Mesenchymal stem cell (in vitro differentiated cells and primary cell): ENCODE results near the gene OR11A1.

Experiments
- DNase-seq: peaks from one replicate; pipeline ENCODE4 v3.0.0-alpha.2; 2013
- H2AFZ ChIP-seq: one replicate; pipeline ENCODE4 v1.6.1; 2013; ENCODE audit warnings: low read depth, mild to moderate bottlenecking, control low read depth, inconsistent platforms, low read length, moderate library complexity
- H2AK5ac ChIP-seq: 2 replicates; pipeline ENCODE4 v1.6.1; 2013; ENCODE audit warnings: low read length, moderate library complexity, mild to moderate bottlenecking, inconsistent platforms; ENCODE audit not compliant: severe bottlenecking
- H2BK120ac ChIP-seq: one replicate; pipeline ENCODE4 v1.6.1; 2013; ENCODE audit warnings: low read depth, mild to moderate bottlenecking, inconsistent platforms, low read length, moderate library complexity
- H2BK12ac ChIP-seq, 2 experiments: one replicate each; pipeline ENCODE4 v1.6.1; 2013; ENCODE audit warnings: inconsistent platforms in 2 of 2, low read length in 2 of 2, mild to moderate bottlenecking in 2 of 2, moderate library complexity in 2 of 2, control low read depth in 1 of 2
- H2BK15ac ChIP-seq: one replicate; pipeline ENCODE4 v1.6.1; 2013; ENCODE audit warnings: mild to moderate bottlenecking, low read depth, inconsistent platforms; ENCODE audit not compliant: poor library complexity, severe bottlenecking
- H2BK5ac ChIP-seq: 2 replicates; pipeline ENCODE4 v1.6.1; 2013; ENCODE audit warnings: low read depth, mild to moderate bottlenecking, low read length, control low read depth, inconsistent platforms; ENCODE audit not compliant: poor library complexity, severe bottlenecking
- H3K14ac ChIP-seq, 2 experiments: one replicate each; pipeline ENCODE4 v1.6.1; 2013; ENCODE audit warnings: inconsistent platforms in 2 of 2, low read length in 2 of 2, control low read depth in 1 of 2, mild to moderate bottlenecking in 1 of 2, moderate library complexity in 1 of 2
- H3K18ac ChIP-seq, 2 experiments: one replicate each; pipeline ENCODE4 v1.6.1; 2013; ENCODE audit warnings: inconsistent platforms in 2 of 2, low read length in 2 of 2, control low read depth in 1 of 2, low read depth in 1 of 2, mild to moderate bottlenecking in 1 of 2
- H3K23ac ChIP-seq, 2 experiments: one replicate each; pipeline ENCODE4 v1.6.1; 2013; ENCODE audit warnings: inconsistent platforms in 2 of 2, low read length in 2 of 2, mild to moderate bottlenecking in 2 of 2, moderate library complexity in 2 of 2, control low read depth in 1 of 2
- H3K27ac ChIP-seq: 2 replicates; pipeline ENCODE4 v1.5.1; 2013; ENCODE audit warnings: mild to moderate bottlenecking, moderate library complexity, low read length, control low read depth, inconsistent platforms; ENCODE audit not compliant: poor library complexity, severe bottlenecking
- H3K27me3 ChIP-seq, 2 experiments: 2 replicates each; pipeline versions ENCODE4 v1.6.1 to v1.7.0; 2013; ENCODE audit warnings: low read length in 2 of 2, mild to moderate bottlenecking in 2 of 2, moderate library complexity in 2 of 2, control low read depth in 1 of 2, inconsistent platforms in 1 of 2; ENCODE audit not compliant: control insufficient read depth in 1 of 2, insufficient read depth in 1 of 2
- H3K36me3 ChIP-seq, 2 experiments: 2 replicates each; pipeline versions ENCODE4 v1.6.1 to v1.7.0; 2013; ENCODE audit warnings: low read length in 2 of 2, control low read depth in 1 of 2, inconsistent platforms in 1 of 2, low read depth in 1 of 2, mild to moderate bottlenecking in 1 of 2; ENCODE audit not compliant: insufficient read depth in 2 of 2, control insufficient read depth in 1 of 2
- H3K4ac ChIP-seq, 2 experiments: one replicate each; pipeline ENCODE4 v1.6.1; 2013; ENCODE audit warnings: inconsistent platforms in 2 of 2, low read length in 2 of 2, mild to moderate bottlenecking in 2 of 2, moderate library complexity in 2 of 2, control low read depth in 1 of 2, low read depth in 1 of 2
- H3K4me1 ChIP-seq: 2 replicates; pipeline ENCODE4 v1.6.1; 2013; ENCODE audit warnings: low read depth, low read length, control low read depth; ENCODE audit not compliant: control insufficient read depth, insufficient read depth
- H3K4me2 ChIP-seq: 2 replicates; pipeline ENCODE4 v1.6.1; 2013; ENCODE audit warnings: low read length, mild to moderate bottlenecking, inconsistent platforms; ENCODE audit not compliant: poor library complexity, severe bottlenecking
- H3K4me3 ChIP-seq, 2 experiments: 2 replicates each; pipeline versions ENCODE4 v1.5.1 to v1.7.0; 2013; ENCODE audit warnings: low read length in 2 of 2, mild to moderate bottlenecking in 2 of 2, control low read depth in 1 of 2, low read depth in 1 of 2; ENCODE audit not compliant: insufficient read depth in 1 of 2
- H3K79me1 ChIP-seq: replicated peaks from 2 replicates; pipeline ENCODE4 v1.6.1; 2013; ENCODE audit warnings: mild to moderate bottlenecking, control low read depth, low read length, inconsistent platforms; ENCODE audit not compliant: poor library complexity, severe bottlenecking
- H3K9ac ChIP-seq: 2 replicates; pipeline ENCODE4 v1.7.0; 2013; ENCODE audit warnings: mild to moderate bottlenecking, low read length, moderate library complexity
- H3K9me3 ChIP-seq: 2 replicates; pipeline ENCODE4 v1.7.0; 2013; ENCODE audit warnings: mild to moderate bottlenecking, low read length; ENCODE audit not compliant: control insufficient read depth
- H4K8ac ChIP-seq: one replicate; pipeline ENCODE4 v1.6.1; 2013; ENCODE audit warnings: inconsistent platforms, mild to moderate bottlenecking, low read length, moderate library complexity
- H4K91ac ChIP-seq: one replicate; pipeline ENCODE4 v1.6.1; 2013; ENCODE audit warnings: mild to moderate bottlenecking, low read length, inconsistent platforms
- WGBS: methylation state at CpG from one replicate; pipeline ENCODE4 v1.1.7; 2013; ENCODE audit warnings: mixed read lengths; 5-methylcytosine and 5-hydroxymethylcytosine counted together

Gene OR11A1

DNA sequence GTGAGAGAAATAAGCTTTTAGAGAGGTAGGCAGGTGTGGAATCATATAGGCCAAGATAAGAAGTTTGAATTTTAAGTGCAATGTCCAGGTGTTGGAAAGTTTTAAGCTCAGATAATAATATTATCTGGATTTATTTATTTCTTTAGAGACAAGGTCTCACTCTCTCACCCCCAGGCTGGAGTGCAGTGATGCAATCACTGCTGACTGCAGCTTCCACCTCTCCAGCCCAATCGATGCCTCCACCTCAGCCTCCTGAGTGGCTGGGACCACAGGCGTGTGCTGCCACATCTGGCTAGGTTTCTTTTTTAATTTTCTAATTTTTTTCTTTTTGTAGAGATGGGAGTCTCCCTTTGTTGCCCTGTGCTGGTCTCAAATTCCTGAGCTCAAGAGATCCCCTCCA lies 36.4 kb upstream of the OR11A1 start:
- Histone ChIP-seq H3K18ac (no peak overlapping the region), H3K9ac (no peak overlapping the region), H3K27me3 (no peaks in the 10 kb centered on the region), H3K4ac (no peak overlapping the region), H3K23ac (no peak overlapping the region), H4K8ac (no peak overlapping the region), H3K4me1 (no peaks in the 10 kb centered on the region), H2BK5ac (no peak overlapping the region), H3K4me2 (no peak overlapping the region), H3K14ac (no peak overlapping the region), H2BK120ac (no peak overlapping the region), H3K4me3 (no peak overlapping the region), H3K9me3 (no peaks in the 10 kb centered on the region), H3K36me3 (no peaks in the 10 kb centered on the region), H4K91ac (no peak overlapping the region), H3K79me1 (no peaks in the 10 kb centered on the region), H3K27ac (no peak overlapping the region), H2BK15ac (no peak overlapping the region), H2BK12ac (no peak overlapping the region), H2AK5ac (no peak overlapping the region), H2AFZ (no peak overlapping the region)
- no peak for DNase-seq
- WGBS = 100% methylated on average over 1 of the region's 2 CpGs

DNA sequence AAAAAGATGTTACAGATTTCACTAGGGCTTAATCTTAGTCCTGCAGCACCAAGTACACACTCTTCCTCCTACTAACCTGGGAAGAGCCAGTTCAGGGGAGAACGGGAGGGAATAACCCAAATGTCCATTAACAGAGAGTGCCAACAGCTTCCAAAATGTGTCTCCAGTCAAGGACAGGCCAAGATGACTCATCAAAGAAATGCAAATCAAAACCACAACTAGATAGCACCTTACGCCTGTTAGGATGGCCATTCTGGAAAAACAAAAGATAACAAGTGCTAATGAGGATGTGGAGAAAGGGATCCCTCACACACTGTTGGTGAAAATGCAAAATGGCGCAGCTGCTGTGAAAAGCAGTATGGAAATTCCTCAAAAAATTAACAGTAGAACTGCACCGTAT lies 34.7 kb upstream of the OR11A1 start:
- Histone ChIP-seq H3K14ac (no peak overlapping the region), H2AFZ (no peak overlapping the region), H2BK12ac (no peak overlapping the region), H3K4me3 (no peak overlapping the region), H3K4me1 (no peaks in the 10 kb centered on the region), H3K36me3 (no peaks in the 10 kb centered on the region), H3K9me3 (no peaks in the 10 kb centered on the region), H4K8ac (no peak overlapping the region), H3K18ac (no peak overlapping the region), H3K4ac (no peak overlapping the region), H3K9ac (no peak overlapping the region), H2BK15ac (no peak overlapping the region), H2AK5ac (no peak overlapping the region), H3K27me3 (no peaks in the 10 kb centered on the region), H3K4me2 (no peak overlapping the region), H2BK120ac (no peak overlapping the region), H3K23ac (no peak overlapping the region), H4K91ac (no peak overlapping the region), H3K27ac (no peak overlapping the region), H2BK5ac (no peak overlapping the region), H3K79me1 (no peaks in the 10 kb centered on the region)
- WGBS = 50% methylated on average over 3 of the region's 4 CpGs
- no peak for DNase-seq

DNA sequence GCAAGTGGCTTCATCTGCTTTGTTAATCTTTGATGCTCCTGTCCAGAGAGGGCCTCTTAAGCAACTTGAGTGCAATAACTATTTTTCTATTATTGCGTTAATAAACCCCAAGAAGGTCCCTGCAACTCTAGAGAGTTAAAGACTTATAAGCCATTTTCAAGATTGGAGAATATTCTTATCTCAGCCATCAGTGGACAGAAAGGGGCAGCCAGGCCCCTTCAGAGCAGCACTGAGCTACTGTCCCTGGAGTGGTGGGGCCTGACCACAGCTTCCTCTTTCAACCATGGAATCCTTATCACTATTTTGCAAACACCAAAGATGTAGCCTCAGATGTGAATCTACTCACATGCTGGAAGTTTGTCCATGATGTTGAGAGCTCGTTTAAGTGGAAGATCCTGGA lies 33.7 kb upstream of the OR11A1 start:
- Histone ChIP-seq H3K23ac (no peak overlapping the region), H3K9ac (no peak overlapping the region), H2AK5ac (no peak overlapping the region), H3K4me3 (no peak overlapping the region), H3K4me2 (no peak overlapping the region), H2BK5ac (no peak overlapping the region), H3K9me3 (no peaks in the 10 kb centered on the region), H2AFZ (no peak overlapping the region), H3K79me1 (no peaks in the 10 kb centered on the region), H3K14ac (no peak overlapping the region), H4K8ac (no peak overlapping the region), H4K91ac (no peak overlapping the region), H2BK12ac (no peak overlapping the region), H3K18ac (no peak overlapping the region), H3K36me3 (no peaks in the 10 kb centered on the region), H3K27me3 (no peaks in the 10 kb centered on the region), H3K4me1 (no peaks in the 10 kb centered on the region), H2BK15ac (no peak overlapping the region), H2BK120ac (no peak overlapping the region), H3K27ac (no peak overlapping the region), H3K4ac (no peak overlapping the region)
- 58% methylated on average over 2 of the region's 2 CpGs for WGBS
- DNase-seq = no peak

DNA sequence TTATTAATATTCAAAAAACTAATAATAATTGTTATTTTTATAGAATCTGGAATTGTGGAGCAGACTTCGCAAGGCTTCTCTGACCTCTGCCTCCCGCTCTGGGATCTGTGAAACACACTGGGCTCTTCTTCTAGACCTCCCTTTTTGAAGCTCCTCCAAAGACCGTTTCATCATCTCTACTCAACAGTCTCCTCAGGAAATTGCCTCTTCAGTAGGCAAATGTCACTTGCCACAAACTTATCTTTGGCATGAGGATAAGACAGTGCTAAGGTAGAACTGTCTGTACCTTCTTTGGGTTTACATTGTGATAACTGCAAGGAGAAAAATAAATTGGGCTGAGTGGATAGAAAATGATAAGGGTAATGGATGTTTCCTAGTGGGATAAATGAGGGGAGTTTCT lies 33.2 kb upstream of the OR11A1 start:
- H3K4me1 ChIP-seq = no peaks in the 10 kb centered on the region
- H2BK12ac ChIP-seq = no peak overlapping the region
- no peak overlapping the region for H3K18ac ChIP-seq
- H4K91ac ChIP-seq = no peak overlapping the region
- no peak overlapping the region for H3K4me3 ChIP-seq
- H3K14ac ChIP-seq = no peak overlapping the region
- H3K36me3 ChIP-seq = no peaks in the 10 kb centered on the region
- H4K8ac ChIP-seq = no peak overlapping the region
- no peak overlapping the region for H2AFZ ChIP-seq
- no peak overlapping the region for H3K4ac ChIP-seq
- H3K27me3 ChIP-seq = no peaks in the 10 kb centered on the region
- H3K27ac ChIP-seq = no peak overlapping the region
- no peak for DNase-seq
- H2BK15ac ChIP-seq = no peak overlapping the region
- no peak overlapping the region for H3K4me2 ChIP-seq
- no peak overlapping the region for H2BK5ac ChIP-seq
- H2BK120ac ChIP-seq = no peak overlapping the region
- no peak overlapping the region for H2AK5ac ChIP-seq
- no peaks in the 10 kb centered on the region for H3K79me1 ChIP-seq
- 91% methylated on average over 2 of the region's 3 CpGs for WGBS
- H3K9me3 ChIP-seq = no peaks in the 10 kb centered on the region
- H3K9ac ChIP-seq = no peak overlapping the region
- H3K23ac ChIP-seq = no peak overlapping the region
